B cell (primary cell): ENCODE results near the gene PSMD3. TPM values are rescaled to one million over a fixed set of nuclear protein-coding genes. Genes with fewer than 3 reads are reported as not detected.

ENCODE experiments used
- ATAC-seq: fragments of 200-7000 bp; cut with Tn5 transposase; one replicate; pipeline ENCODE4 v1.10.0; 2021; ENCODE audit warnings: low read depth, mild to moderate bottlenecking, moderate number of reproducible peaks, moderate library complexity
- CTCF ChIA-PET: fragments of 350-600 bp; sonication (Branson Sonifier 250); formaldehyde crosslinking; loops from one replicate; lab custom pipeline; 2021; ENCODE audit warnings: antibody characterized with exemption, inconsistent platforms; lab: Charles Lee
- POLR2A ChIA-PET: fragments of 350-600 bp; sonication (Branson Sonifier 250); formaldehyde crosslinking; loops from one replicate; lab custom pipeline; 2021; ENCODE audit warnings: antibody characterized with exemption; lab: Charles Lee
- DNase-seq: peaks from one replicate; pipeline ENCODE4 v3.0.0; 2013
- H2AFZ ChIP-seq: 2 replicates; pipeline ENCODE4 v1.6.1; 2012; ENCODE audit warnings: mild to moderate bottlenecking, low read depth, low read length; ENCODE audit not compliant: insufficient read depth, poor library complexity, severe bottlenecking
- H3K27ac ChIP-seq, 2 donors: 1 replicate in 1 of 2; 2 replicates in 1 of 2; pipeline ENCODE4 v1.5.1; 2012 to 2013; ENCODE audit warnings: low read length in 2 of 2, mild to moderate bottlenecking in 2 of 2, moderate library complexity in 1 of 2
- H3K27me3 ChIP-seq, 4 experiments: fragments of 200-600 bp in 1 of 4; sonication (generic) in 1 of 4; replicated peaks in 1 of 4; 1 replicate in 2 of 4; 2 replicates in 2 of 4; pipeline versions ENCODE4 v1.6.1 to v1.7.0; 2013 to 2016; ENCODE audit warnings: low read length in 3 of 4, mild to moderate bottlenecking in 2 of 4, mixed read lengths in 1 of 4, moderate library complexity in 1 of 4; ENCODE audit not compliant: insufficient read depth in 4 of 4, control insufficient read depth in 3 of 4; ENCODE audit errors: control extremely low read depth in 1 of 4
- H3K36me3 ChIP-seq, 2 experiments: replicated peaks in 1 of 2; 1 replicate in 1 of 2; 2 replicates in 1 of 2; pipeline versions ENCODE4 v1.6.1 to v1.7.1; 2013; ENCODE audit warnings: low read length in 1 of 2; ENCODE audit not compliant: insufficient read depth in 2 of 2, control insufficient read depth in 1 of 2; ENCODE audit errors: control extremely low read depth in 1 of 2, extremely low read depth in 1 of 2
- H3K4me1 ChIP-seq, 2 donors: fragments of 200-600 bp in 1 of 2; sonication (generic) in 1 of 2; 1 replicate in 1 of 2; 2 replicates in 1 of 2; pipeline versions ENCODE4 v1.5.1 to v1.6.1; 2013 to 2017; ENCODE audit warnings: low read length in 2 of 2; ENCODE audit not compliant: control insufficient read depth in 2 of 2, insufficient read depth in 2 of 2
- H3K4me2 ChIP-seq: replicated peaks from 2 replicates; pipeline ENCODE3; 2012; ENCODE audit warnings: mild to moderate bottlenecking, low read depth, low read length; ENCODE audit not compliant: poor library complexity, severe bottlenecking
- H3K4me3 ChIP-seq, 5 experiments: fragments of 200-600 bp in 1 of 5; sonication (generic) in 1 of 5; 1 replicate in 3 of 5; 2 replicates in 2 of 5; pipeline versions ENCODE4 v1.5.1 to v1.7.0; 2011 to 2016; ENCODE audit warnings: low read length in 4 of 5, mild to moderate bottlenecking in 4 of 5, low read depth in 2 of 5, control low read depth in 1 of 5, moderate library complexity in 1 of 5; ENCODE audit not compliant: insufficient read depth in 1 of 5; ENCODE audit errors: control extremely low read depth in 1 of 5, extremely low read depth in 1 of 5
- H3K79me2 ChIP-seq: fragments of 200-600 bp; sonication (generic); one replicate; pipeline ENCODE4 v1.6.0; 2016; ENCODE audit warnings: low read length; ENCODE audit not compliant: control insufficient read depth, insufficient read depth
- H3K9ac ChIP-seq: fragments of 200-600 bp; sonication (generic); 2 replicates; pipeline ENCODE4 v1.6.1; 2017; ENCODE audit warnings: mild to moderate bottlenecking, low read length, moderate library complexity
- H3K9me3 ChIP-seq, 3 donors: one replicate each; pipeline versions ENCODE4 v1.6.1 to v1.7.1; 2013; ENCODE audit warnings: low read length in 2 of 3; ENCODE audit not compliant: control insufficient read depth in 2 of 3, insufficient read depth in 1 of 3; ENCODE audit errors: control extremely low read depth in 1 of 3
- H4K20me1 ChIP-seq: 2 replicates; pipeline ENCODE4 v1.6.0; 2012; ENCODE audit warnings: mild to moderate bottlenecking, low read length; ENCODE audit not compliant: insufficient read depth, control insufficient read depth, poor library complexity, severe bottlenecking
- H3K27ac Mint-ChIP-seq: one replicate; pipeline ENCODE4 v1.8.0; 2021; ENCODE audit warnings: mixed read lengths
- H3K27me3 Mint-ChIP-seq: one replicate; pipeline ENCODE4 v1.8.0; 2021; ENCODE audit warnings: mixed read lengths
- H3K4me1 Mint-ChIP-seq: one replicate; pipeline ENCODE4 v1.8.0; 2021; ENCODE audit warnings: mixed read lengths
- H3K4me3 Mint-ChIP-seq: one replicate; pipeline ENCODE4 v1.8.0; 2021; ENCODE audit warnings: mixed read lengths
- H3K9me3 Mint-ChIP-seq: one replicate; pipeline ENCODE4 v1.8.0; 2022; ENCODE audit warnings: mixed read lengths; ENCODE audit not compliant: insufficient read depth
- EZH2 ChIP-seq: IDR thresholded peaks from 2 replicates; pipeline ENCODE4 v1.6.1; 2012; ENCODE audit warnings: borderline replicate concordance, low read depth, mild to moderate bottlenecking, moderate library complexity, low read length; ENCODE audit not compliant: insufficient read depth, poor library complexity, severe bottlenecking
- WGBS: methylation state at CpG from one replicate; pipeline ENCODE4 v1.1.5; 2013; ENCODE audit warnings: missing lambda C conversion rate; ENCODE audit not compliant: insufficient coverage; 5-methylcytosine and 5-hydroxymethylcytosine counted together
- intact Hi-C: fragments of 100-400 bp; cut with micrococcal nuclease; formaldehyde crosslinking; loops from one replicate; pipeline ENCODE4 v1.10.0; 2022
- polyA plus RNA-seq: library from polyadenylated mRNA; depleted of rRNA; stranded (reverse); fragments of >200 nt; gene quantifications from 2 replicates; pipeline ENCODE4 v1.2.3, GENCODE V29; 2012
- total RNA-seq, 2 donors: library from RNA; stranded (reverse); fragments of 120-200 nt in 1 of 2; gene quantifications; 1 replicate in 1 of 2; 2 replicates in 1 of 2; pipeline versions ENCODE4 v1.2.3 to v1.2.4, GENCODE V29; 2013 to 2022
- TF ChIP-seq, protein P1 (sequence below): fragments of 200-600 bp; IDR thresholded peaks from one replicate; pipeline ENCODE4 v1.8.0; 2022; ENCODE audit warnings: antibody characterized with exemption, mild to moderate bottlenecking

The PSMD3 gene
- total and polyA plus RNA-seq, 2 donors (not counting 1 experiment from before 2014, with no cell fraction given), result 72.6 to 76.6 TPM

DNA sequence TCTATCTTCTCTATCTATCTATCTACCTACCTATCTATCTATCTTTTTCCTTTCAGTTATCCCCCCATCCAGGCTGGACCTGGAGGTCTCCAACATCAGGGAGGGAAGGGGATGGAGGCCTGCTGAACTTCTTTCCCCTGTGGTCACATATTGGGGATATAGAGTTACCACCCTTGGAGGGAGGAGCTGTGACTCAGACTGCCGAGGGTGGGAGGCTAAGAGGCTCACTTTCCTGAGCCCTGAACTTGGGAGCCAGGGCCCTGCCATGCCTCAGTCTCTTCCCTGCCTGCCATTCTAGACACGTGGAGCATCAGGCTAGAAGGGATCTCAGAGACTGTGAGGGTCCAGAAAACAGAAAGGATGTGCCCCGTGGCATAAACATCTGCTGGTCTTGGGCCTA is 44.7 kb upstream of the PSMD3 start:
- Histone ChIP-seq H3K27ac (no peak overlapping the region), H3K9ac (no peak overlapping the region), H3K4me2 (no peak overlapping the region), H3K4me3 (no peak overlapping the region), H4K20me1 (no peaks in the 10 kb centered on the region), H3K79me2 (no peaks in the 10 kb centered on the region), H2AFZ (no peak overlapping the region), H3K9me3 (no peaks in the 10 kb centered on the region), H3K4me1 (peaks cover 12 to 17% of the 10 kb centered on the region in 2 donors), H3K27me3 (no peaks in the 10 kb centered on the region), H3K36me3 (no peaks in the 10 kb centered on the region)
- Mint-ChIP-seq H3K9me3 (no peaks in the 10 kb centered on the region), H3K27ac (no peak overlapping the region), H3K4me3 (no peak overlapping the region), H3K27me3 (no peaks in the 10 kb centered on the region), H3K4me1 (peaks cover 13% of the 10 kb centered on the region)
- CTCF ChIA-PET, result no interaction called here
- DNase-seq (no peak), ATAC-seq (no peak)
- POLR2A ChIA-PET, result no interaction called here
- intact Hi-C loops, result no loop called here
- WGBS, result 82% methylated on average over 3 of the region's 3 CpGs
- TF ChIP-seq EZH2, result no peak
- TF ChIP-seq, protein P1, sequence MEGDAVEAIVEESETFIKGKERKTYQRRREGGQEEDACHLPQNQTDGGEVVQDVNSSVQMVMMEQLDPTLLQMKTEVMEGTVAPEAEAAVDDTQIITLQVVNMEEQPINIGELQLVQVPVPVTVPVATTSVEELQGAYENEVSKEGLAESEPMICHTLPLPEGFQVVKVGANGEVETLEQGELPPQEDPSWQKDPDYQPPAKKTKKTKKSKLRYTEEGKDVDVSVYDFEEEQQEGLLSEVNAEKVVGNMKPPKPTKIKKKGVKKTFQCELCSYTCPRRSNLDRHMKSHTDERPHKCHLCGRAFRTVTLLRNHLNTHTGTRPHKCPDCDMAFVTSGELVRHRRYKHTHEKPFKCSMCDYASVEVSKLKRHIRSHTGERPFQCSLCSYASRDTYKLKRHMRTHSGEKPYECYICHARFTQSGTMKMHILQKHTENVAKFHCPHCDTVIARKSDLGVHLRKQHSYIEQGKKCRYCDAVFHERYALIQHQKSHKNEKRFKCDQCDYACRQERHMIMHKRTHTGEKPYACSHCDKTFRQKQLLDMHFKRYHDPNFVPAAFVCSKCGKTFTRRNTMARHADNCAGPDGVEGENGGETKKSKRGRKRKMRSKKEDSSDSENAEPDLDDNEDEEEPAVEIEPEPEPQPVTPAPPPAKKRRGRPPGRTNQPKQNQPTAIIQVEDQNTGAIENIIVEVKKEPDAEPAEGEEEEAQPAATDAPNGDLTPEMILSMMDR, result no peak

DNA sequence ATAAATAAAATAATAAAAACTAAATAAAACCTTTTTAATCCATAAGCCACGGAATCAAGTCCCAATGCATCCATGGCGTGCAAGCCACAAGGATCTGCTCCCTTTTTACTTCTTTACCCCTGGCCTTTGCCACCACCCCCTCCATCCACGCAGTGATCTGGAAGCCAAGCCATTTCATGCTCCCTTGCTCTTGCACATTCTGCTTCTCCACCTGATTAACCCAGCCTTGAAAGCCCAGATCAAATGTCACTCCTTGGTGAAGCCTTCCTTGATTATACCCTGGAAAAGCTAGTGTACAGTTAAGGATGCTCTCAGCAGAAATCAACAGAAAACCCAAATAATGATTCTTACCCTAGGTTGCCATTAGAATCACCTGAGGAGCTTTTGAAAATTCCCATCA is 43.2 kb upstream of the PSMD3 start:
- intact Hi-C loops, result no loop called here
- H3K4me3 Mint-ChIP-seq, result no peak overlapping the region
- WGBS, result 97% methylated on average over 3 of the region's 3 CpGs

More for the DNA sequence above, 43.2 kb upstream of the PSMD3 start:
- no peaks in the 10 kb centered on the region for H3K36me3 ChIP-seq
- no peak overlapping the region for H3K27ac Mint-ChIP-seq
- no peak overlapping the region for H3K4me3 ChIP-seq
- ATAC-seq (no peak), DNase-seq (no peak)
- TF ChIP-seq, protein P1, result no peak
- TF ChIP-seq EZH2, result no peak
- H3K9me3 Mint-ChIP-seq, result no peaks in the 10 kb centered on the region
- no peak overlapping the region for H3K9ac ChIP-seq
- H3K4me1 ChIP-seq, result peaks cover 12 to 17% of the 10 kb centered on the region in 2 donors
- H4K20me1 ChIP-seq, result no peaks in the 10 kb centered on the region
- H3K27me3 ChIP-seq, result no peaks in the 10 kb centered on the region
- CTCF ChIA-PET, result interaction anchor here (1.5 to 2.3 kb wide), 3 partner anchors 12 to 42 kb away, joined by 3 to 5 read pairs (median 4); no protein-coding TSS in a partner anchor
- no peak overlapping the region for H3K27ac ChIP-seq
- no peak overlapping the region for H3K4me2 ChIP-seq
- no peaks in the 10 kb centered on the region for H3K9me3 ChIP-seq
- POLR2A ChIA-PET, result no interaction called here
- no peaks in the 10 kb centered on the region for H3K79me2 ChIP-seq
- no peak overlapping the region for H2AFZ ChIP-seq
- H3K27me3 Mint-ChIP-seq, result no peaks in the 10 kb centered on the region
- H3K4me1 Mint-ChIP-seq, result peaks cover 13% of the 10 kb centered on the region
